Skeletal muscle satellite cell (primary cell): Measurements from ENCODE around the gene ZNF202. TPM values are rescaled to one million over a fixed set of nuclear protein-coding genes. Genes with fewer than 3 reads are reported as not detected.

ENCODE experiments used
- H3K27me3 ChIP-seq: 2 replicates; pipeline ENCODE4 v1.7.0; 2013; ENCODE audit warnings: low read length; ENCODE audit not compliant: control insufficient read depth, insufficient read depth
- H3K36me3 ChIP-seq: 2 replicates; pipeline ENCODE4 v1.7.0; 2013; ENCODE audit warnings: mild to moderate bottlenecking, control low read depth, low read length; ENCODE audit not compliant: insufficient read depth
- H3K4me1 ChIP-seq: 2 replicates; pipeline ENCODE4 v1.7.0; 2013; ENCODE audit warnings: low read length; ENCODE audit not compliant: control insufficient read depth, insufficient read depth
- H3K4me2 ChIP-seq: 2 replicates; pipeline ENCODE4 v1.7.0; 2013; ENCODE audit warnings: mild to moderate bottlenecking, low read length
- H3K4me3 ChIP-seq: 2 replicates; pipeline ENCODE4 v1.7.0; 2013; ENCODE audit warnings: low read length
- H3K9ac ChIP-seq: 2 replicates; pipeline ENCODE4 v1.7.0; 2013; ENCODE audit warnings: mild to moderate bottlenecking, low read depth, low read length, moderate library complexity
- H3K9me3 ChIP-seq: replicated peaks from 2 replicates; pipeline ENCODE4 v1.7.0; 2013; ENCODE audit warnings: mild to moderate bottlenecking, control low read depth, low read length
- total RNA-seq: library from RNA; depleted of rRNA; stranded (reverse); fragments of >200 nt; gene quantifications from 2 replicates; pipeline ENCODE4 v1.2.3, GENCODE V29; 2012; rRNA removed

The ZNF202 gene
- total RNA-seq, result 6.6 and 7.2 TPM in 2 replicates

DNA sequence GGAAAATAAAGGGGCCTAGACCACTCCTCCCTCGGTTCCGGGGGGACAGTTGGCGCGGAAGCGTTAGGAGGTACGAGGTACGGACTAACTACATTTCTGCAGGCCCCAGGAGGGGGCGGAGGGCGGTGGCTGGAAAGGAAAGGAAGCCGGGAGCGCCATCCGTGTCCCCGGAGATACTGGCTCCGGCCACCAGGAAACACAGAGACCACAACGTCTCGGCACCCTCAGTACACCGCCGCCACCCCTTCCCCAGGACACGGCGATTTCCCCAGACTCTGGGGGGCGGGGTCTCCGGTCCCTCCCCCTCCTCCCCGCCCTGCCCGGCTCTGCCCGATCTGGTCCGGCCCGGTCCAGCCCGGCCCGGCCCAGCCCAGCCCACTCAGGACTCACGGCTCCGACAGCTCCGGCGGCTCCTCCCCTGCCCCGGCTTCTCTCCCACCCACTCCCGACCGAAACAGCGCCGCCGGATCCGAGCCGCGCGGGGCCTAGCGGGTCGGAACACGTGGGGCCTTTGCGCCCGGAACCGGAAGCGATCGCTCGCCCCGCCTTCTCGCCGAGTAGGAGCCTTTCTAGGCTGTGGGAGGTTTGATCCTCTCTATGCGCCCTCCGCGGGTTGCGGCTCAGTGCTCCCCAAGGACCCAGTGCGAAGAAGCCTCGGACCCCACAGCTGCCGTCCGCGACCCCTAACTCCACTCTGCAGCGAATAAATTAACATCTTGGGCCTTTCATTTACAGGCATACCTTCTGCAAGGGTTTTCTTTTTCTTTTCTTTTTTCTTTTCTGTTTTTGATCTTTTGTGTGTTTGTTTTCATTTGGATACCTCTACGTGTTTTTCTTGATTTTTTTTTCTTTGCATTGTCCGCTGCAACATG, at the start of gene ZNF202:
ZNF202 (minus strand) TSS at position 502 of the 872 bp plus-strand sequence. CDS start 10,772 bp downstream, outside the sequence.
- H3K4me3 ChIP-seq, result peak within 1 kb of the TSS; percentile 90

DNA sequence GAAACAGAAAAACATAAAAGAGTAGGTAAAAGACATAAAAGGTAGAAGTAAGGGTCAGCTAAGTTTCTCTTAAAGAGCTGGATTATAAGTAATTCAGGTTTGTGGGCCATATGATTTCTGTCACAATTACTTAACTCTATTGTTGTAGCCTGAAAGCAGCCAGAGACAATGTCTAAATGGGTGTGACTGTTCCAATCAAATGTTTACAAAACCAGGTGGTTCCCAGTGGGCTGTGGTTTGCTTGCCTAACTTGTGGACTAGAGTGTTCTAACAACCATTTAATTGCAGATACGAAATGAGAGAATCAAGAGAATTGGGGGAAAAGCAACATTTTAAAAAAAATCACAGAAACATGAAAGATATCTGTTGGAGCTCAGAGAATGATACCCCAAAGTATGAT, 42.1 kb upstream of the ZNF202 start:
- Histone ChIP-seq H3K9me3 (no peaks in the 10 kb centered on the region), H3K9ac (no peak overlapping the region), H3K36me3 (no peaks in the 10 kb centered on the region), H3K27me3 (no peaks in the 10 kb centered on the region), H3K4me2 (no peak overlapping the region), H3K4me3 (no peak overlapping the region), H3K4me1 (no peaks in the 10 kb centered on the region)

More for the DNA sequence above, at the start of gene ZNF202:
- no peaks in the 10 kb centered on the region for H3K27me3 ChIP-seq
- no peaks in the 10 kb centered on the region for H3K9me3 ChIP-seq
- peak within 1 kb of the TSS; percentile 92 for H3K4me2 ChIP-seq
- peaks cover 20% of the 10 kb centered on the region for H3K4me1 ChIP-seq
- H3K9ac ChIP-seq, result peak within 1 kb of the TSS; percentile 99
- peaks cover 17% of the 10 kb centered on the region for H3K36me3 ChIP-seq

DNA sequence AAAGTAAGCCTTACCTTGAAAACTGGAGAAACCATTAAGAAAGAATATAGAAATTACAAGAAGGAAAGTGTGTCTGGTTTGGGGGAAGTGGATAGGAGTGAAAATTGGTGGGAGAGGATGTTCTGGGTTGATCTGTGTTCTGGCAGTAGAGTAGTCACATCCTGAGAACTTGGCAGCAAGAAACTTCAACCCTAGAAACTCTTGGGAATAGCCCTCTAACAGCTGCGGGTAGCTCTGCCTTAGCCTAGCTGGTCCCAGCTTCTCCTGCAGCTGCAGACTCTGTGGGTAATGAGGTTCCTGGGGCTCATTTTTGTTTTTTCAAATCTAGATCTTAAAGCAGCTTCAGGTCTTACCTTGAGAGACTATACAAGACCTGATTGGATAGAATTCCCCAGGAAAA, 37.1 kb upstream of the ZNF202 start:
- H3K4me1 ChIP-seq, result no peaks in the 10 kb centered on the region
- no peaks in the 10 kb centered on the region for H3K36me3 ChIP-seq
- H3K9me3 ChIP-seq, result no peaks in the 10 kb centered on the region
- no peak overlapping the region for H3K9ac ChIP-seq
- peaks cover 2% of the 10 kb centered on the region for H3K27me3 ChIP-seq
- H3K4me3 ChIP-seq, result no peak overlapping the region
- no peak overlapping the region for H3K4me2 ChIP-seq

DNA sequence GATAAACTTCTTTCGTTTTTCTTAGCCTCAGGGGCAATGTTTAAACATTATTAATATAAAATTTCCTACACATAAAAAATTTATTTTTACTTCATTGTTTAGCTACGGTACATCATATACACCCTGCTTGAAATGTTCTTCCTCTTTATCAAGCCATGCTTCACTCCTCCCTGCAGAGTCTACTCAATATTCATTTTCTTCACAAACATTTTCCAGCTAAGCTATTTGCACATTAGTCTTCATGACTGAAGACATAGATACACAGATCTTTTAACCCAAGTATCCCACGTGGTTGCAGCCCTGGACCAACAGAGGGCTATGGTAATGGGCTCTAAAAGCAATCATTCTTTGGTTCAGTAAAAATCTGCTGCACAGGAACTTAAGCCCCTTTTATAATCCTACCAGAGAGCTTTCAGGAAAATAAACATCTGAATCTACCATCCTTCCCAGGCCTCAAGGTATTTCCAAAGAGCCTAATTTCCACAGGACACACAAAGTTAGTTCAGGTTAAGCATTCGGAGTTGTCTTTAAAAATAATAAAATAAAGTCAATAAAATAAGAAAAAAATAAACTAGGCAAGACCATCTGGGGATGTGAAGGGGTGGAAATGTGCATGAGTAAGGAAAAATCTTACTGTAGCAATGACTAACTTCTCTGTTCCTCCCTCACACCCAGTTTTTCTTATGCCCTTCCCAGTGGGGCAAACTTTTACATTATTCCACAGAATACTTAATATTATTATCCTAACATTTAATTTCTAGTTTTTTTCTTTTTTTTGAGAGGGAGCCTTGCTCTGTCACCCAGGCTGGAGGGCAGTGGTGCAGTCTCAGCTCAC, 34.5 kb upstream of the ZNF202 start:
- Histone ChIP-seq H3K36me3 (no peaks in the 10 kb centered on the region), H3K27me3 (peaks cover 2% of the 10 kb centered on the region), H3K4me1 (no peaks in the 10 kb centered on the region), H3K4me3 (no peak overlapping the region), H3K9ac (no peak overlapping the region), H3K9me3 (no peaks in the 10 kb centered on the region), H3K4me2 (no peak overlapping the region)

DNA sequence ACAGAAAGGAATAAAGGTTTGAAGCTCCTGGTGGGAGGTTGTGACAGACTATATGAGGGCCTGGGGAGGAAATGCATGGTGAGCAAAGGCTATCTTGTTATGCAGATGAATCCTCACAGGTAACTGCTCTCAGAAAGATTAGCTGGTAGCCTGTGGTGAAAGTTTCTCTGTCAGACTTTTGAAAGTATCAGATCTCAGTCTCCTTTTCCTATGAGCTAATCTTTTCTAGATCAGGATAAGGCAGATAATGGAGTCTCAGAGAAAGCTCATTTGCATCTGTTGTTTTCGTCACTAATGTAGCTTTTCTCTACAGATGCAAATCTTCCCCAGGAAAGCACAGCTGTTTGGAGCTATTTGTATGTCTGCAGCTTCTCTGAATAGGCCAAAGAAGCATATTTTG, 33.8 kb upstream of the ZNF202 start:
- H3K36me3 ChIP-seq, result no peaks in the 10 kb centered on the region
- no peak overlapping the region for H3K4me3 ChIP-seq
- H3K4me2 ChIP-seq, result no peak overlapping the region
- no peak overlapping the region for H3K9ac ChIP-seq
- no peaks in the 10 kb centered on the region for H3K4me1 ChIP-seq
- peaks cover 2% of the 10 kb centered on the region for H3K27me3 ChIP-seq
- no peaks in the 10 kb centered on the region for H3K9me3 ChIP-seq

DNA sequence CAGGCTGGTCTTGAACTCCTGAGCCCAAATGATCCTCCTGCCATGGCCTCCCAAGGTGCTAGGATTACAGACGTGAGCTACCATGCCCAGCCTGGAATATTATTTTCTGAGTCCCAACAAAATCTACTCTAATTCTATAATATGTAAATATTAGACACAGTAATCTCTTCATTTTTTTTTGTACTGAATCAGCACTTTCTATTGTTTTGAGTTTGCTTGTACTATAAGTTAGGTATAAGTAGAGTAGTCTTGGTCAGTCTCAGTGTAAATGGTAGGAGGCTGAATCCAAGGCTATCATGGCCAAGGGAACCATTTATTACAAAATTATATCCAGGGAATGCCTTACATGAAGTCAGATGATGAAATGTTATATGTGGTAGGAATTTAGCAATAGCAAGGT, 32.5 kb upstream of the ZNF202 start:
- H3K4me1 ChIP-seq, result no peaks in the 10 kb centered on the region

DNA sequence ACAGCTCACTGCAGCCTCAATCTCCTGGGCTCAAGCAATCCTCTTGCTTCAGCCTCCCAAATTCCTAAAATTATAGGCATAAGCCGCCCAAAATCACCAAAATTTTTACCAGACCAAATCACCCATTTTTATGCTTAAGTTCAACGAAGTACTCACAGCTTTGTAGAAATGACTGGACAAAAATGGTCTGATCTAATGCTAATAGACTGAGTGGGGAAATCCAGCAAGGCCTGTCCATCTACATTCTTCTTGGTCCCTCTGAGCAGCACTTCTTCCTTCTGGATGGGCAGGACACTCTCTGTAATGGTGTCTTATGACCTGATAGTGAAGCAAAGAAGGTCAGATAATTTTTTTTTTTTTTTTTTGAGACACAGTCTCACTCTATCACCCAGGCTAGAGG, 31.6 kb upstream of the ZNF202 start:
- peaks cover 2% of the 10 kb centered on the region for H3K27me3 ChIP-seq
- H3K9me3 ChIP-seq, result no peaks in the 10 kb centered on the region
- H3K9ac ChIP-seq, result no peak overlapping the region

More for the DNA sequence above, 32.5 kb upstream of the ZNF202 start:
- Histone ChIP-seq H3K36me3 (no peaks in the 10 kb centered on the region), H3K4me2 (no peak overlapping the region), H3K9me3 (no peaks in the 10 kb centered on the region), H3K9ac (no peak overlapping the region), H3K27me3 (peaks cover 2% of the 10 kb centered on the region), H3K4me3 (no peak overlapping the region)

DNA sequence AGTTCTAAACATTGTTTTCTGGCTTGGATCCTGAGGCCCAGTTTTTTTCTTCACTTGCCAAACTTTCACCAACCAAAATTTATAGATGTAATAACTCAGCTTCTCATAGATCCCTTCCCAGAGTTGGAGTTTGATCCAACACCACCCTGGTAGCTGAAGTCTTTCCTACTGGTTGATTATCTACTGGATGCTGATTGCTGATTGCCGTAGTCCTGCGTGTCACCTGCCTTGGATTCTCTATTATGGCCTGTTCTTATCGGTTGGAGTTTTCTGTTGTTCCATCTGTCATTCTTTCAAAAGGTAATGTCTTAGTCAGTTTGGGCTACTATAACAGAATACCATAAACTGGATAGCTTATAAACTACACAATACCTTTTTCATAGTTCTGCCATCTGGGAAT, 30.2 kb upstream of the ZNF202 start:
- Histone ChIP-seq H3K4me1 (no peaks in the 10 kb centered on the region), H3K36me3 (no peaks in the 10 kb centered on the region), H3K9ac (no peak overlapping the region), H3K4me3 (no peak overlapping the region), H3K27me3 (peaks cover 2% of the 10 kb centered on the region), H3K9me3 (no peaks in the 10 kb centered on the region), H3K4me2 (no peak overlapping the region)

More for the DNA sequence above, 31.6 kb upstream of the ZNF202 start:
- Histone ChIP-seq H3K4me1 (no peaks in the 10 kb centered on the region), H3K4me3 (no peak overlapping the region), H3K4me2 (no peak overlapping the region), H3K36me3 (no peaks in the 10 kb centered on the region)

DNA sequence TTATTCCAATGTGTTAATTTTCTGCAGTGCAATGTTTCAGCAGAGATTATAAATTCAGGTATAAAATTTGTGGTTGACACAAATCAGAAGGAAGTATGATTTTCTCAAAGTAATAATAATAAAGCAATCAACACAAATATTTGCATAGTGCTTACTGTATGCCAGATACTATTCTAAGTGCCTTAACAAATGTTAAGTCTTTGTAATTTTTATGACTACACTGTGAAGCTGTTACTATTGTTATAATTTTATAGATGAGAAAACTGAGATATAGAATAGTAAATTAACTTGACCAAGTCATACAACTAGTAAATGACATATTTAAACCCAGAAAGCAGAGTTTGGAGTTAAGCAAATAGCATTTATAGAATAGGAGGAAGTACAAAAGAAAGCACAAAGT, 29.3 kb upstream of the ZNF202 start:
- Histone ChIP-seq H3K27me3 (peaks cover under 1% of the 10 kb centered on the region), H3K4me3 (no peak overlapping the region), H3K4me1 (no peaks in the 10 kb centered on the region), H3K36me3 (no peaks in the 10 kb centered on the region), H3K4me2 (no peak overlapping the region), H3K9ac (no peak overlapping the region), H3K9me3 (no peaks in the 10 kb centered on the region)

DNA sequence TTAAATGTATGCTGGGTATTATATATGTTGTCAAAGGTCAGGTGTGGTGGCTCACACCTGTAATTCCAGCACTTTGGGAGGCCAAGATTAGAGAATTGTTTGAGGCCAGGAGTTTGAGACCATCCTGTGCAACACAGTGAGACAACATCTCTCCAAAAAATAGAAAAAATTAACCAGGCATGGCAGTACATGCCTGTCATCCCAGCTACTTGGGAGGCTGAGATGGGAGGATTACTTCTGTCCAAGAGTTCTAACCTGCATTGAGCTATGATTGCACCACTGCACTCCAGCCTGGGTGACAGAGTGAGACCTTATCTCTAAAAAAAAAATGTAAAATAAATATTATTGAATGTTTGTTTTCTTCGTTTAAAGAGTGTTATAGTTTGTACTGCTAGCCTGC, 24.1 kb upstream of the ZNF202 start:
- Histone ChIP-seq H3K4me1 (no peaks in the 10 kb centered on the region), H3K27me3 (no peaks in the 10 kb centered on the region), H3K9me3 (no peaks in the 10 kb centered on the region), H3K4me2 (no peak overlapping the region), H3K9ac (no peak overlapping the region), H3K36me3 (no peaks in the 10 kb centered on the region), H3K4me3 (no peak overlapping the region)

DNA sequence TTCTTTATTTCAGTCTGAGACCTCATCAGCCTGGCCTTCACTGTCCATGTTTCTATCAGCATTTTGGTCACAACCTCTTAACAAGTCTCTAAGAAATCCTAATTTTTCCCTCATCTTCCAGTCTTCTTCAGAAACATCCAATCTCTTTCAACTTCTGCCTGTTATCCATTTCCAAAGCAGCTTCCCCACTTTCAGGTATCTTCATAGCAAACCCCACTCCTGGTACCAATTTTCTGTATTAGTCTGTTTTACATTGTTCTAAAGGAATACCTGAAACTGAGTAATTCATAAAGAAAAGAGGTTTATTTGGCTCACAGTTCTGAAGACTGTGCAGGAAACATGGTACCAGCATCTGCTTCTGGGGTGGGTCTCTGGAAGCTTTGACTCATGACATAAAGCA, 21.0 kb upstream of the ZNF202 start:
- no peak overlapping the region for H3K4me2 ChIP-seq
- no peaks in the 10 kb centered on the region for H3K4me1 ChIP-seq
- H3K36me3 ChIP-seq, result no peaks in the 10 kb centered on the region
- no peak overlapping the region for H3K9ac ChIP-seq
- peaks cover 3% of the 10 kb centered on the region for H3K27me3 ChIP-seq
- no peaks in the 10 kb centered on the region for H3K9me3 ChIP-seq
- no peak overlapping the region for H3K4me3 ChIP-seq
